ENCODE results near the gene APLF.

Gene APLF

DNA sequence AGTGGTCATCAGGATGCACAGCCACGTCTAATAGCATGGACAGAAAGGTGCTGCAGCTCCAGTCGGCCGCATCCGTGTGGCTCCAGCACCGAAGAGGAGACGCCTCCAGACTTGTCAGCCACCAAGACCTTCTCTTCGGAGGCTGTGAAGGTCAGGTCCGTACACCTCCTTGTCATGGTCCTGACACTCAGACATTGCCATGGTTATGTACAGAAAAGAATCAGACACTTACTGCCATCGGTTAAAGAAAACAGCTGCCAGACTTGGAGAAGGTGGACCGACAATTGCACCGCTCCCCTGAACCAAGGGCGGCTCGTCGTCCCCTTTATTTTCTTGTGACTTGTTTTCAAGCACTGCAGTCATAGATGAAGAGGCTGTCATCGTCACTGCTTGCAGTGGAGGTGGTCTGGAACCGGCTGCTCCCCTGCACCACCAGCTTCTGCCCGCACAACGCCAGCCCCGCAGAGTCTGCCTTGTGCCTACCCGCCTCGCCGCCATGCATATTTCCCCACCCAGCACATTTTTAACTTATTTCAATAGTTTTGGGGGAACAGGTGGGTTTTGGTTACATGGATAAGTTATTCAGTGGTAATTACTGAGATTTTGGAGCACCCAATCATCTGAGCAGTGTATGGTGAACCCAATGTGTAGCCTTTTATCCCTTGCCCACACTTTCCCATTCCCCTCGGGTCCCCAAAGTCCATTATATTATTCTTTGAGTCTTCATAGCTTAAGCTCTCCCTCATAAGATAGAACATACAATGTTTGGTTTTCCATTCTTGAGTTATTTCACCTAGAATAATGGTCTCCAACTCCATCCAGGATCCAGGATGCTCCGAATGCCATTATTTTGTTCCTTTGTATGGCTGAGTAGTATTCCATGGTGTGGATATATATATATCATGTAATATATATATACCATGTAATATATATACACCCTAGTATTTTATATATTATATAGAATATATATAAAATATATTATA lies 18.4 kb upstream of the APLF start:
- Histone ChIP-seq H3K9me2 (replicated peaks; ENCODE audit: insufficient read depth, low read length) (no peaks in the 10 kb centered on the region), H3K9ac (ENCODE audit: low read length) (no peak overlapping the region), H3K4me3 (ENCODE audit: low read length) (no peak overlapping the region), H3K27me3 (replicated peaks; ENCODE audit: insufficient read depth, low read length) (no peaks in the 10 kb centered on the region), H3K4me2 (ENCODE audit: low read depth, low read length) (no peak overlapping the region), H3F3A (ENCODE audit: insufficient read depth, low read length) (no peaks in the 10 kb centered on the region), H3K36me3 (replicated peaks; ENCODE audit: insufficient read depth, low read length) (no peaks in the 10 kb centered on the region), H3K27ac (ENCODE audit: low read length) (no peak overlapping the region), H3K79me2 (ENCODE audit: low read length) (no peaks in the 10 kb centered on the region), H4K20me1 (ENCODE audit: insufficient read depth, low read length) (no peaks in the 10 kb centered on the region), H2AFZ (ENCODE audit: low read length) (no peak overlapping the region), H3K4me1 (ENCODE audit: low read length) (no peaks in the 10 kb centered on the region), H3K9me3 (replicated peaks; ENCODE audit: insufficient read depth, low read length) (no peaks in the 10 kb centered on the region)
- no peak for DNase-seq
- TF ChIP-seq EZH2 (optimal IDR thresholded peaks at IDR 0.05; ENCODE audit: low read depth, low read length) (no peak), EZH2phosphoT487 (IDR thresholded peaks at IDR 0.05; ENCODE audit: low read length) (no peak)
- TF ChIP-seq, protein P1, sequence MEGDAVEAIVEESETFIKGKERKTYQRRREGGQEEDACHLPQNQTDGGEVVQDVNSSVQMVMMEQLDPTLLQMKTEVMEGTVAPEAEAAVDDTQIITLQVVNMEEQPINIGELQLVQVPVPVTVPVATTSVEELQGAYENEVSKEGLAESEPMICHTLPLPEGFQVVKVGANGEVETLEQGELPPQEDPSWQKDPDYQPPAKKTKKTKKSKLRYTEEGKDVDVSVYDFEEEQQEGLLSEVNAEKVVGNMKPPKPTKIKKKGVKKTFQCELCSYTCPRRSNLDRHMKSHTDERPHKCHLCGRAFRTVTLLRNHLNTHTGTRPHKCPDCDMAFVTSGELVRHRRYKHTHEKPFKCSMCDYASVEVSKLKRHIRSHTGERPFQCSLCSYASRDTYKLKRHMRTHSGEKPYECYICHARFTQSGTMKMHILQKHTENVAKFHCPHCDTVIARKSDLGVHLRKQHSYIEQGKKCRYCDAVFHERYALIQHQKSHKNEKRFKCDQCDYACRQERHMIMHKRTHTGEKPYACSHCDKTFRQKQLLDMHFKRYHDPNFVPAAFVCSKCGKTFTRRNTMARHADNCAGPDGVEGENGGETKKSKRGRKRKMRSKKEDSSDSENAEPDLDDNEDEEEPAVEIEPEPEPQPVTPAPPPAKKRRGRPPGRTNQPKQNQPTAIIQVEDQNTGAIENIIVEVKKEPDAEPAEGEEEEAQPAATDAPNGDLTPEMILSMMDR (IDR thresholded peaks at IDR 0.05; ENCODE audit: low read length): no peak

DNA sequence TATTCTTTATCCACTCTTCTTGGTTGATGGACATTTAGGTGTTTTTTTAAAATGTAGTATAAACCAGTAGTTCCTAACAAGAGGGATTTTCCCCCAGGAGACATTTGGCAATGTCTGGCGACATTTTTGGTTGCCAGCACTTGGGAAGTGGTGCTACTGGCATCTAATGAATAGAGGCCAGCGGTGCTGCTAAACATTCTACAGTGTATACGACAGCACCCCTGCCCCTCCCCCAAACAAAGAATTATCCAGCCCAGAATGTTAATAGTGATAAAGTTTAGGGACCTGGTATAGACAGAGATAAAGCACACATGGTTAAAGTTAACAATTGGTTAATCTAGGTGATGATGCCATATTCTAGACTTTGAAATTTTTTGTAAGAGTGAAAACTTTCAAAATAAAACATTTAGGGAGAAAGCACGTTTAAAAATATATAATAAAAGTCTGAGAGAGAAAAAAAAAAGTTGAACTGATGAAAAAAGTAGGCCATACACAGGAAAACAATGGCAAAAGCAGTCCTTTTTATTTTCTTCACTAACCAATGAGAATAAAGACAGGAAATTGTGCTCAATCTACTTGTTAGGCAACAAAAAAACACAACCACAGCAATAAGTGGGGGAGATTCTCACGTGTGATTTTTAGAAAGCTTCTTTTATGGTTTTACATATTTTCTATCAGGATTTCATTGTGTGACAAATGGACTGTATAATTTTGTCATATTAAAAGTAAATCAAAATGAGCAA lies 15.1 kb upstream of the APLF start:
- Histone ChIP-seq H3K4me3 (ENCODE audit: low read length) (no peak overlapping the region), H3K79me2 (ENCODE audit: low read length) (no peaks in the 10 kb centered on the region), H3K36me3 (replicated peaks; ENCODE audit: insufficient read depth, low read length) (no peaks in the 10 kb centered on the region), H3K9ac (ENCODE audit: low read length) (no peak overlapping the region), H3K9me3 (replicated peaks; ENCODE audit: insufficient read depth, low read length) (no peaks in the 10 kb centered on the region), H3K4me2 (ENCODE audit: low read depth, low read length) (no peak overlapping the region), H3K4me1 (ENCODE audit: low read length) (no peaks in the 10 kb centered on the region), H3K27me3 (replicated peaks; ENCODE audit: insufficient read depth, low read length) (no peaks in the 10 kb centered on the region), H3K27ac (ENCODE audit: low read length) (no peak overlapping the region), H4K20me1 (ENCODE audit: insufficient read depth, low read length) (no peaks in the 10 kb centered on the region), H3K9me2 (replicated peaks; ENCODE audit: insufficient read depth, low read length) (no peaks in the 10 kb centered on the region), H2AFZ (ENCODE audit: low read length) (no peak overlapping the region), H3F3A (ENCODE audit: insufficient read depth, low read length) (no peaks in the 10 kb centered on the region)
- TF ChIP-seq, protein P1 (IDR thresholded peaks at IDR 0.05; ENCODE audit: low read length): no peak
- TF ChIP-seq EZH2phosphoT487 (IDR thresholded peaks at IDR 0.05; ENCODE audit: low read length) (no peak), EZH2 (optimal IDR thresholded peaks at IDR 0.05; ENCODE audit: low read depth, low read length) (no peak)
- DNase-seq: no peak

GRCh38 chr2:68453761-68454360 lies 13.5 kb upstream of the APLF start:
- Histone ChIP-seq H3K27me3 (replicated peaks; ENCODE audit: insufficient read depth, low read length) (no peaks in the 10 kb centered on the region), H3K9ac (ENCODE audit: low read length) (no peak overlapping the region), H3K27ac (ENCODE audit: low read length) (no peak overlapping the region), H3K4me2 (ENCODE audit: low read depth, low read length) (no peak overlapping the region), H4K20me1 (ENCODE audit: insufficient read depth, low read length) (no peaks in the 10 kb centered on the region), H3K9me3 (replicated peaks; ENCODE audit: insufficient read depth, low read length) (no peaks in the 10 kb centered on the region), H2AFZ (ENCODE audit: low read length) (no peak overlapping the region; the same call in 1 of the 2 replicates), H3K4me1 (ENCODE audit: low read length) (no peaks in the 10 kb centered on the region), H3K4me3 (ENCODE audit: low read length) (no peak overlapping the region), H3K9me2 (replicated peaks; ENCODE audit: insufficient read depth, low read length) (no peaks in the 10 kb centered on the region), H3K36me3 (replicated peaks; ENCODE audit: insufficient read depth, low read length) (no peaks in the 10 kb centered on the region), H3F3A (ENCODE audit: insufficient read depth, low read length) (no peaks in the 10 kb centered on the region), H3K79me2 (ENCODE audit: low read length) (no peaks in the 10 kb centered on the region)
- no peak for DNase-seq
- no peak for TF ChIP-seq EZH2phosphoT487 (IDR thresholded peaks at IDR 0.05; ENCODE audit: low read length)

Data from MM.1S (cell line).